Activated naive CD4-positive, alpha-beta T cell treated with anti-CD3 and anti-CD28 coated beads, Interleukin-2, amount 50 U/mL, for 16 hours (primary cell): Measurements from ENCODE around the gene NUDT1.

Source experiments
- DNase-seq: peaks from one replicate; pipeline ENCODE4 v3.0.0-alpha.2; 2020

Gene NUDT1

GRCh38 chr7:2271273-2272026 lies 29.4 kb downstream of the NUDT1 start:
- DNase-seq, result no peak

- DNase-seq, result no peak
These were observed 30.0 kb downstream of the NUDT1 start for GRCh38 chr7:2272031-2272430.

- no peak for DNase-seq
These were observed 31.8 kb downstream of the NUDT1 start for GRCh38 chr7:2273866-2274265.

GRCh38 chr7:2274666-2275065 lies 32.6 kb downstream of the NUDT1 start:
- no peak for DNase-seq

- no peak for DNase-seq
These were observed 33.1 kb downstream of the NUDT1 start for GRCh38 chr7:2275101-2275500.

- DNase-seq, result no peak
These were observed 34.1 kb downstream of the NUDT1 start for GRCh38 chr7:2276107-2276506.

- DNase-seq, result no peak
These were observed 36.0 kb downstream of the NUDT1 start for GRCh38 chr7:2278026-2278425.

GRCh38 chr7:2279896-2280295 lies 37.9 kb downstream of the NUDT1 start:
- no peak for DNase-seq

GRCh38 chr7:2280424-2280823 lies 38.4 kb downstream of the NUDT1 start:
- DNase-seq, result no peak

GRCh38 chr7:2281541-2281940 lies 39.5 kb downstream of the NUDT1 start:
- DNase-seq, result no peak

GRCh38 chr7:2282185-2282751 lies 40.2 kb downstream of the NUDT1 start:
- DNase-seq, result no peak

GRCh38 chr7:2283074-2283473 lies 41.0 kb downstream of the NUDT1 start:
- no peak for DNase-seq

GRCh38 chr7:2287745-2288144 lies 45.7 kb downstream of the NUDT1 start:
- no peak for DNase-seq

GRCh38 chr7:2288503-2288902 lies 46.5 kb downstream of the NUDT1 start:
- no peak for DNase-seq

GRCh38 chr7:2289111-2289586 lies 47.1 kb downstream of the NUDT1 start:
- DNase-seq, result no peak

- no peak for DNase-seq
These were observed 47.6 kb downstream of the NUDT1 start for GRCh38 chr7:2289621-2290020.

- no peak for DNase-seq
These were observed 48.9 kb downstream of the NUDT1 start for GRCh38 chr7:2290877-2291276.

GRCh38 chr7:2295936-2296620 lies 54.1 kb downstream of the NUDT1 start:
- no peak for DNase-seq

GRCh38 chr7:2296832-2297231 lies 54.8 kb downstream of the NUDT1 start:
- DNase-seq, result no peak

- no peak for DNase-seq
These were observed 57.3 kb downstream of the NUDT1 start for GRCh38 chr7:2299131-2299829.

GRCh38 chr7:2299870-2300512 lies 58.0 kb downstream of the NUDT1 start:
- no peak for DNase-seq
